Measurements from ENCODE around the gene NPFF.

NPFF gene

GRCh38 chr12:53479331-53479730 lies 28.0 kb downstream of the NPFF start:
- no peak for DNase-seq (ENCODE audit: low read depth in 2 of 3, low spot score in 1 of 3)

- DNase-seq (ENCODE audit: low read depth in 2 of 3, low spot score in 1 of 3) = no peak
These were observed 28.4 kb downstream of the NPFF start for GRCh38 chr12:53478865-53479264.

GRCh38 chr12:53476769-53477209 lies 30.5 kb downstream of the NPFF start:
- DNase-seq (ENCODE audit: low read depth in 2 of 3, low spot score in 1 of 3) = no peak

GRCh38 chr12:53474819-53475218 lies 32.5 kb downstream of the NPFF start:
- DNase-seq (ENCODE audit: low read depth in 2 of 3, low spot score in 1 of 3) = no peak

- DNase-seq (ENCODE audit: low read depth in 2 of 3, low spot score in 1 of 3) = no peak
These were observed 33.2 kb downstream of the NPFF start for GRCh38 chr12:53474077-53474476.

GRCh38 chr12:53472056-53472582 lies 35.2 kb downstream of the NPFF start:
- DNase-seq (ENCODE audit: low read depth in 2 of 3, low spot score in 1 of 3) = no peak

- DNase-seq (ENCODE audit: low read depth in 2 of 3, low spot score in 1 of 3) = no peak
These were observed 39.0 kb downstream of the NPFF start for GRCh38 chr12:53468282-53468681.

GRCh38 chr12:53467880-53468279 lies 39.4 kb downstream of the NPFF start:
- DNase-seq (ENCODE audit: low read depth in 2 of 3, low spot score in 1 of 3) = no peak

- DNase-seq (ENCODE audit: low read depth in 2 of 3, low spot score in 1 of 3) = no peak
These were observed 40.2 kb downstream of the NPFF start for GRCh38 chr12:53467082-53467481.

- DNase-seq (ENCODE audit: low read depth in 2 of 3, low spot score in 1 of 3) = no peak
These were observed 40.6 kb downstream of the NPFF start for GRCh38 chr12:53466640-53467039.

GRCh38 chr12:53465679-53466078 lies 41.6 kb downstream of the NPFF start:
- no peak for DNase-seq (ENCODE audit: low read depth in 2 of 3, low spot score in 1 of 3)

GRCh38 chr12:53464685-53465418 lies 42.4 kb downstream of the NPFF start:
- DNase-seq (ENCODE audit: low read depth in 2 of 3, low spot score in 1 of 3) = no peak

- no peak for DNase-seq (ENCODE audit: low read depth in 2 of 3, low spot score in 1 of 3)
These were observed 43.3 kb downstream of the NPFF start for GRCh38 chr12:53463802-53464560.

GRCh38 chr12:53462935-53463334 lies 44.3 kb downstream of the NPFF start:
- DNase-seq (ENCODE audit: low read depth in 2 of 3, low spot score in 1 of 3) = no peak

- no peak for DNase-seq (ENCODE audit: low read depth in 2 of 3, low spot score in 1 of 3)
These were observed 45.7 kb downstream of the NPFF start for GRCh38 chr12:53461591-53461990.

- DNase-seq (ENCODE audit: low read depth in 2 of 3, low spot score in 1 of 3) = no peak
These were observed 46.2 kb downstream of the NPFF start for GRCh38 chr12:53461059-53461458.

- no peak for DNase-seq (ENCODE audit: low read depth in 2 of 3, low spot score in 1 of 3)
These were observed 48.2 kb downstream of the NPFF start for GRCh38 chr12:53459097-53459496.
